Kidney glomerular epithelial cell (primary cell): Measurements from ENCODE around the gene DYNLT1.
A peak's percentile ranks its signal among the peaks of the same experiment; 100 is the strongest.
"Not testable (repeated sequence)": the region's sequence is repeated elsewhere in the genome, so short reads cannot be mapped to it uniquely, and the experiment has no call there.

ENCODE experiments used
- DNase-seq: peaks from one replicate; lab custom pipeline; 2025; lab: John Stamatoyannopoulos, UW

DYNLT1 gene

GRCh38 chr6:158662954-158663624, 18.5 kb upstream of the DYNLT1 start:
- DNase-seq, result no peak

GRCh38 chr6:158662607-158662953, 18.0 kb upstream of the DYNLT1 start:
- no peak for DNase-seq

DNA sequence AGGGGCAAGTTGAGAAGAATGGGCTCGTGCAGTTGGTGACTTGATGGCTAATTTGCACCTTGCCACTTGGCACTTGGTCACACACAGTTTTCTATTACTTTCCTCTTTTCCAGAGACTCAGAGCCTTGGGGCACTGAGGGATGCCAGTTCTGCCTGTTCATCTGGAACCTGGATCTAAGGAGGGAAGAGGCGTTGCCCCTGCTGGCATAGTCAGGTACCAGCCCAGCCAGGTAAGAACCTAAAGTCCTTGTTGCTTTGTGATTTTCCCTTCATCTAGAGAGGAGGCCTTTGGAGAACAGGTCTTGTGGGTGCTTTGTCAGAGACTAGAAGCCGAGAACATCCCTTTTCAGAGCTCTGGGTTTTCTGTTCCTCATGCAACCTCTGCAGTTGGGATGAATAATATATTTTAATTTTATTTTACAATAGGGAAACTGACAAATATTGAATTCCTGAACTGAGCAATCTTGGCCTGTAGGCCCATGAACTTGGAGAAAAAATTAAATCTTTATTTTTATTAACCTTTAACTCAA, 16.7 kb upstream of the DYNLT1 start:
- no peak for DNase-seq

- no peak for DNase-seq
These were observed 15.8 kb upstream of the DYNLT1 start for GRCh38 chr6:158660333-158660754.

GRCh38 chr6:158656986-158657385, 12.4 kb upstream of the DYNLT1 start:
- peak; percentile 74 for DNase-seq

GRCh38 chr6:158655569-158656450, 11.3 kb upstream of the DYNLT1 start:
- no peak for DNase-seq

DNA sequence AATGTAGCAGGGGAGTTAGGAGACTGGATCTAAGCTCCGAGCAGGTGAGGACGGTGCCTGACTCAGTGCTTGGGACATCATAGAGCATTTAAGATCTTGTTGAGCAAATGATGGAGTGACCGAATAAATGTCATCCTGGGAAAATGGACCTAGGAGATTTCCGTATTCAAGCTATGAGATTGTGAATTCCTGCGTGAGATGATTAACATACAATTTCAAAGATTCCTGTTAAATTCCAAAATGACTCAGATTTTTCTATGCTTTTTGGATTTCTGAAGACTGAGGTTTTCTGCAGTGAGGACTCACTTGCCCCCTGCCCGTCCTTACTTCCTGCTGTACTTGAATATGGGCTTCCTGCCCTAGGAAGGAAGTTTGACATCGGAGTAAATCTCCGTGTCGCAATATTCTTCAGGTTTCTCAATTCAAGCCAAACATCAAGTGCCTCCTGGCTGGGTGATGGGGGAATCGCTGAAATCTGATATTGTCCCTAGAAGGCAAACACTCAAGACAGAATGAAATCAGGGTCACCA, 10.5 kb upstream of the DYNLT1 start:
- no peak for DNase-seq

DNA sequence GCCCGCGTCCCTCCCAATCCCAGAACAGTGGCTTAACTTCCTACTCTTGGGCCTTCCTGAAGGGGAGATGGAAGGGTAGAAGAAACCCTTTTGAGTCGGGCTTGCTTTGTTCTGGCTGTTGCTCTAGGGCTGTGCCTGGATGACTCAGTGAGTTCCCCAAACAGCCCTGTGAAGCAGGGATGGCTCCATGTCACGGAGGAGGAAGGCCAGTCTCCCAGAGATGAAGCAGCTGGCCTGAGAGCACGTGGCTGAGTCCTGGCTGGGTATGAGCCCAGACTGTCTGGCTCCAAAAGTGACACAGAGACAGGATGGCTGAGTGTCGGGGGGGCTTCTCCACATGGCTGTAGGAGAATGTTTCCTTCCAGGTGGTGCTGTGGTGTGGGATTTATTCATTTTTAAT, 10.0 kb upstream of the DYNLT1 start:
- DNase-seq, result peak; percentile 29

- DNase-seq, result no peak
These were observed 9.2 kb upstream of the DYNLT1 start for GRCh38 chr6:158653577-158654354.

DNA sequence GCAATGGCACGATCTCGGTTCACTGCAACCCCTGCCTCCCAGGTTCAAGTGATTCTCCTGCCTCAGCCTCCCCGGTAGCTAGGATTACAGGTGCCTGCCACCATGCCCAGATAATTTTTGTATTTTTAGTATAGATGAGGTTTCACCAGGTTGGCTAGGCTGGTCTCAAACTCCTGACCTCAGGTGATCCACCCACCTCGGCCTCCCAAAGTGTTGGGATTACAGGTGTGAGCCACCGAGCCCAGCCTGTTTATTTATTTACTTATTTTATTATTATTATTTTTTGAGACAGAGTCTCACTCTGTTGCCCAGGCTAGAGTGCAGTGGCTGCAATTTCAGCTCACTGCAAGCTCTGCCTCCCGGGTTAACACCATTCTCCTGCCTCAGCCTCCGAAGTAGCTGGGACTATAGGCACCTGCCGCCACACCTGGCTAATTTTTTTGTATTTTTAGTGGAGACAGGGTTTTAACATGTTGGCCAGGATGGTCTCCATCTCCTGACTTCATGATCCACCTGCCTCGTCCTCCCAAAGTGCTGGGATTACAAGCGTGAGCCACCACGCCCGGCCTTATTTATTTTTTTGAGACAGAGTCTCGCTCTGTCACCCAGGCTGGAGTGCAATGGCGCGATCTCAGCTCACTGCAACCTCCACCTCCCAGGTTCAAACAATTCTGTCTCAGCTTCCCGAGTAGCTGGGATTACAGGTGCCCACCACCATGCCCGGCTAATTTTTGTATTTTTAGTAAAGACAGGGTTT, 7.6 kb upstream of the DYNLT1 start:
- DNase-seq, result not testable (repeated sequence)

GRCh38 chr6:158649289-158650143, 5.0 kb upstream of the DYNLT1 start, which contains the start of gene SYTL3:
Gene SYTL3 (plus strand): TSS chr6:158650054. CDS start chr6:158663269, 13,215 bp downstream.
- peak; percentile 93 for DNase-seq

DNA sequence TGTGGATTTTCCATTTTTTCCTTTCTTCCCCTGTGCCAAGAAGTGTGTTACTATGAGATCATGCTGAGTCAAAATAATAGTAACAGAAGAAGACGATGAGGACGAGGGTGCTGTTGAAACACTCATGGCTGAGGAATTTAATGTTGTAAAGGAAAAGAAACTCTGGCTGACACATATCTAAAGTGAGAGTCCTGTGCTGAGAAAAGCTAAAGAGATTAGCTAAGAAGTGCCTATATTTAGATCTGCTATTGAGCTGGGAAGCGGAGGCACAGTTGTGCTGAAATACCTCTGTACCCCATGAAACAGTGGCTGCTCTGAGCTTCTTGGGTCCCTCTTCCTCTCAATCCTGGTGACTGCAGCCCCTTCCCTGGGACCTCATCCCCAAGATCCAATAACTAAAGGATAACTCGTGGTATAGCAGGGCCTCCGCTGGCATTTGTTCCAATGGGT, 4.2 kb upstream of the DYNLT1 start:
- peak; percentile 77 for DNase-seq

DNA sequence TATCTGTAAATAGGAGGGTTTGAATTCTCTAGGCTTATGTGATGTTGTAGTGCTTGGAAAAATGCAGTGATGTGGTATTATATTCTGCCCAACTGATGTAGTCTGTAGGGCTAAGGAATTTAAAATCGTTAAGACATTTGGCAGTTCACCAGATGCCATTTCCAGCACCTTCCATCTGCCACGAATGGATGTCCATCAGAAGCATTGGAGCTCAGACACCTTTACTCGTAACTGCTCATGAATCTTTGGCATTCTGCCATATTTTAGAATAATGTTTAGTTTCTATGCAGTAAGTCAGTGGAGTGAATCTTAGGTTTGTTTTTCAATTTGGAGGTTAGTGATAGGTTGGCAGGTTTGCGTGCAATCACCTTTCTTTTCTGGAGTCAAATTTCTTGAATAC, 3.0 kb upstream of the DYNLT1 start:
- DNase-seq, result no peak

DNA sequence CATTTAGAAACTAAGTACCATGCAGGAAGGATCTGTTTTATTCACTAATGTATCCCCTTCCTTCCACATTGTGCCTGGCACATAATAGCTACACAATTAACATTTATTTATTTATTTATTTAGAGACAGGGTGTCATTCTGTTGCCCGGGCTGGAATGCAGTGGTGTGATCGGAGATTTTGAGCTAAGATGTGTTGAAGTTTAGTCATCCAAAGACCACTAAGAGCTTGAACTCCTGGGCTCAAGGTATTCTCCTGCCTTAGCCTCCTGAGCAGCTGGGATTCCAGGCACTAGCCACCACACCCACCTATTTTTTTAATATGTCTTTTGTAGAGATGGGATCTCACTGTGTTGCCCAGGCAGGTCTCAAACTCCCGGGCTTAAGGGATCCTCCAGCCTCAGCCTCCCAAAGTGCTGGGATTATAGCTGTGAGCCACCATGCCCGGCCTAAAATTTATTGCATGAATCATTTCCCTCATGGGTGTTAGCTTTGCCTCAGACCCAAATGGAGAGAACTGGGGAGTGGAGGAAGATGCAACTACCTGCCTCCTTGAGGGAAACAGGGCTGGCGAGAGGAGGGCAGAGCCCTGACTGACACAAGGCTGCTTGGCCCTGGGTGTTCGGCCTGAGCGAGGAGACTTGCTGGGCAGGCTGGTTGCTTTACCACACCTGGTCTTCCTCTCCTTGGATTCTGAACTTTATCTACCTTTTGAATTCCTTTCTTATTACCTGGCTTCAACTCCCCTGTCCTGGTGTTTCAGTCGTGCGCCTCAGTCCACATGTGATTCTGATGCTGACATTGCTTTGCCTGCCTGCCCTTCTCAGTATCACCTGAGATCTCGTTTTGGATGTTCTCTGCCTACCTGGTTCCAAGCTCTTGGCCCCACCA, 1.7 kb upstream of the DYNLT1 start:
- no peak for DNase-seq

DNA sequence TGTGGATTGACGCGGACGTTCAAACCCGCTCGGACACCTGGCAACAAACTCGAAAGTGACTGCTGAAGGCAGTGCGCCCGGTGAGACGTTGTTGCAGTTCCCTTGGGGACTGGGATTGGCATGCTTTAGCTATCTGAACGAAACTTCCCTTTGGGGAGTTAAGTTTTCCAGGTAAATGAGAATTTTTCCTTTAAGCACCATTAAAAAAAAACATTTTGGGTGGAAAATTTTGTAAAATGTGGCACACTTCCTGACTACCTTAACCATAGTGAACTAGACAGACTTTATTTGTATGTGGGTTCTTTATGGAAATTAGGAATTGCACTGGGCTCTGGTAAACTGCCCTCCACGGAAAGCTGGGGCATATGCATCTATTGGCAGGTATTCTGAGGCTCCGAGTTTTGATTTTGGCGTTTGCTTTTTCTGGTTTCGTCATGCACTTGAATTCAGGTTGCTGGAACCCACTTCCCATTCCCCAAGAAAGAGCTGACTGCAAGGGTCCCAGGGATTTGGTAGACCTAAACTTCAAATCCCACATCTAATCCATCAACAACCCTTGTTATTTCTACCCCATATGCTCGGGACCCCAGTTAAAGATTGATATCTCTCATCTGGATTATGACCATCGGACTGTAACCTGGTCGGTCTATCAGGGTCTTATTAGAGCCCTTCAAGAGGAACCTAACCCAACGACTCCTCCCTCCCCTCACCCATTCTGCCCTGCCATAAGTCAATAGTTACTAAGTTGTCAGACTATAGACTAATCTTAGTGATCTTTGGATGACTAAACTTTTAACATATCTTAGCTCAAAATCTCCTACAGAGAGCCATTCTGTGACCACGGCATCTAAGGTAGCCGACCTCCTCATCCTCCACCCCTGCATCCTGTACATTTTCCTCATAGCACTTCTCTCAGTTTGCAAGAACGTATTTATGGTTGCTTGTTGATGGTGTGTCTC, 800 bp upstream of the DYNLT1 start:
- DNase-seq, result no peak

GRCh38 chr6:158643836-158644230, 710 bp downstream of the DYNLT1 start:
- DNase-seq, result peak; percentile 8

GRCh38 chr6:158642097-158642601, 2.4 kb downstream of the DYNLT1 start:
- DNase-seq, result peak; percentile 98

GRCh38 chr6:158640519-158640918, 4.0 kb downstream of the DYNLT1 start:
- no peak for DNase-seq
